Activated CD8-positive, alpha-beta memory T cell treated with anti-CD3 and anti-CD28 coated beads for 24 hours (primary cell): ENCODE data around the gene DYRK1B.
"Not testable (repeated sequence)": the region's sequence is repeated elsewhere in the genome, so short reads cannot be mapped to it uniquely, and the experiment has no call there.

Experiments
- DNase-seq: peaks from one replicate; pipeline ENCODE4 v3.0.0-alpha.2; 2020

Gene DYRK1B

GRCh38 chr19:39833464-39834286, at the start of gene DYRK1B:
Gene DYRK1B (minus strand): TSS chr19:39834162. CDS start chr19:39831867, 2,295 bp downstream.
- peak; percentile 96 for DNase-seq

GRCh38 chr19:39882645-39883044, 48.7 kb upstream of the DYRK1B start:
- DNase-seq = not testable (repeated sequence)

- DNase-seq = peak; percentile 77
Measured at GRCh38 chr19:39881495-39882110, 47.6 kb upstream of the DYRK1B start.

GRCh38 chr19:39880241-39880640, 46.3 kb upstream of the DYRK1B start:
- DNase-seq = not testable (repeated sequence)

- not testable (repeated sequence) for DNase-seq
Measured at GRCh38 chr19:39879796-39880195, 45.8 kb upstream of the DYRK1B start.

GRCh38 chr19:39878866-39879265, 44.9 kb upstream of the DYRK1B start:
- DNase-seq = not testable (repeated sequence)

- no peak for DNase-seq
Measured at GRCh38 chr19:39878398-39878797, 44.4 kb upstream of the DYRK1B start.

- DNase-seq = not testable (repeated sequence)
Measured at GRCh38 chr19:39877982-39878381, 44.0 kb upstream of the DYRK1B start.

GRCh38 chr19:39877488-39877887, 43.5 kb upstream of the DYRK1B start:
- peak; percentile 69 for DNase-seq

GRCh38 chr19:39876486-39876885, 42.5 kb upstream of the DYRK1B start:
- DNase-seq = not testable (repeated sequence)

- DNase-seq = not testable (repeated sequence)
Measured at GRCh38 chr19:39875401-39875864, 41.5 kb upstream of the DYRK1B start.

GRCh38 chr19:39874404-39874803, 40.4 kb upstream of the DYRK1B start:
- DNase-seq = no peak

GRCh38 chr19:39873385-39873784, 39.4 kb upstream of the DYRK1B start:
- DNase-seq = no peak

GRCh38 chr19:39871886-39872866, 38.2 kb upstream of the DYRK1B start:
- no peak for DNase-seq

GRCh38 chr19:39871362-39871761, 37.4 kb upstream of the DYRK1B start:
- no peak for DNase-seq

GRCh38 chr19:39870171-39870971, 36.4 kb upstream of the DYRK1B start:
- no peak for DNase-seq

- no peak for DNase-seq
Measured at GRCh38 chr19:39867952-39868351, 34.0 kb upstream of the DYRK1B start.

GRCh38 chr19:39867133-39867532, 33.2 kb upstream of the DYRK1B start:
- no peak for DNase-seq

GRCh38 chr19:39865953-39866352, 32.0 kb upstream of the DYRK1B start:
- no peak for DNase-seq

- DNase-seq = no peak
Measured at GRCh38 chr19:39865186-39865585, 31.2 kb upstream of the DYRK1B start.

- DNase-seq = no peak
Measured at GRCh38 chr19:39864118-39864517, 30.2 kb upstream of the DYRK1B start.

GRCh38 chr19:39858541-39858940, 24.6 kb upstream of the DYRK1B start:
- DNase-seq = no peak
